Type B pancreatic cell (in vitro differentiated cells): ENCODE results near the gene GATD1. TPM values are rescaled to one million over a fixed set of nuclear protein-coding genes. Genes with fewer than 3 reads are reported as not detected.
A peak's percentile ranks its signal among the peaks of the same experiment; 100 is the strongest.

Experiments used
- DNase-seq: peaks from one replicate; pipeline ENCODE4 v3.0.0; 2021; ENCODE audit warnings: mixed read lengths; ENCODE audit not compliant: unreplicated experiment; ENCODE audit errors: extremely low spot score
- H3K27ac Mint-ChIP-seq: 2 replicates; pipeline ENCODE4 v1.8.0; 2021; ENCODE audit warnings: mild to moderate bottlenecking, mixed read lengths
- H3K27me3 Mint-ChIP-seq: 2 replicates; pipeline ENCODE4 v1.8.0; 2021; ENCODE audit warnings: mixed read lengths
- H3K36me3 Mint-ChIP-seq: 2 replicates; pipeline ENCODE4 v1.8.0; 2021; ENCODE audit warnings: mixed read lengths
- H3K4me1 Mint-ChIP-seq: one replicate; pipeline ENCODE4 v1.8.0; 2021; ENCODE audit warnings: mixed read lengths; ENCODE audit not compliant: unreplicated experiment
- H3K4me3 Mint-ChIP-seq: 2 replicates; pipeline ENCODE4 v1.8.0; 2021; ENCODE audit warnings: mild to moderate bottlenecking, mixed read lengths
- H3K9me3 Mint-ChIP-seq: 2 replicates; pipeline ENCODE4 v1.8.0; 2021; ENCODE audit warnings: mixed read lengths
- CTCF ChIP-seq: fragments of 200-600 bp; sonication (generic); conservative IDR thresholded peaks from 2 replicates; pipeline ENCODE4 v1.5.0; 2021; ENCODE audit warnings: antibody characterized with exemption, mild to moderate bottlenecking
- total RNA-seq: library from RNA; stranded (reverse); gene quantifications from 2 replicates; pipeline ENCODE4 v1.2.1, GENCODE V29; 2021; ENCODE audit warnings: low replicate concordance

Gene GATD1
- total RNA-seq, 1 donor from 2014 or later: 80.1 TPM

- Mint-ChIP-seq H3K4me1 (peaks cover 10% of the 10 kb centered on the region), H3K27ac (no peak overlapping the region), H3K4me3 (no peak overlapping the region), H3K27me3 (no peaks in the 10 kb centered on the region), H3K9me3 (no peaks in the 10 kb centered on the region), H3K36me3 (no peaks in the 10 kb centered on the region)
- TF ChIP-seq CTCF: no peak
- no peak for DNase-seq
These were observed 36.3 kb upstream of the GATD1 start for GRCh38 chr11:813456-814096.

DNA sequence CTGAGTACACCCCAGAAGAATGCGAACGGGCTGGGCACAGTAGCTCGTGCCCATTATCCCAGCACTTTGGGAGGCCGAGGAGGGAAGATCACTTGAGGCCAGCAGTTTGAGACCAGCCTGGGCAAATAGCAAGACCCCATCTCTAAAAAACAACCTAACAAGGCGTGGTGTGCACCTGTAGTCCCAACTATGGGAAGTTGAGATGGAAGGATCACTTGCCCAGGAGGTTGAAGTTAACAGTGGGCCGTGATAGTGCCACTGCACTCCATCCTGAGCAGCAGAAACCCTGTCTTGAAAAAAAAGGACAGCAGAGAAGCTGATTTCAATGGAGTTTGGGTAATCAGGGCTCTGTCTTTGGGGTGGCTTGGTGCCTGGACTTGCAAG, 35.8 kb upstream of the GATD1 start:
- Mint-ChIP-seq H3K27ac (no peak overlapping the region), H3K9me3 (no peaks in the 10 kb centered on the region), H3K27me3 (no peaks in the 10 kb centered on the region), H3K4me1 (peaks cover 10% of the 10 kb centered on the region), H3K4me3 (no peak overlapping the region), H3K36me3 (no peaks in the 10 kb centered on the region)
- no peak for DNase-seq
- TF ChIP-seq CTCF: no peak

GRCh38 chr11:812390-812789, 35.1 kb upstream of the GATD1 start:
- Mint-ChIP-seq H3K4me3 (peak overlapping the region; percentile 95), H3K27me3 (no peaks in the 10 kb centered on the region)

GRCh38 chr11:811446-812245, 34.4 kb upstream of the GATD1 start:
- no peak for DNase-seq
- peak overlapping the region; percentile 79 for H3K27ac Mint-ChIP-seq
- H3K27me3 Mint-ChIP-seq: no peaks in the 10 kb centered on the region
- no peaks in the 10 kb centered on the region for H3K9me3 Mint-ChIP-seq
- H3K4me3 Mint-ChIP-seq: peak overlapping the region; percentile 95
- peaks cover 10% of the 10 kb centered on the region for H3K4me1 Mint-ChIP-seq
- no peak for TF ChIP-seq CTCF
- H3K36me3 Mint-ChIP-seq: no peaks in the 10 kb centered on the region

More at GRCh38 chr11:812390-812789, 35.1 kb upstream of the GATD1 start:
- H3K4me1 Mint-ChIP-seq: peaks cover 10% of the 10 kb centered on the region
- no peaks in the 10 kb centered on the region for H3K36me3 Mint-ChIP-seq
- no peaks in the 10 kb centered on the region for H3K9me3 Mint-ChIP-seq
- no peak for DNase-seq
- TF ChIP-seq CTCF: no peak
- no peak overlapping the region for H3K27ac Mint-ChIP-seq

- peak overlapping the region; percentile 98 for H3K27ac Mint-ChIP-seq
- no peak for DNase-seq
- H3K4me1 Mint-ChIP-seq: peaks cover 10% of the 10 kb centered on the region
These were observed 32.8 kb upstream of the GATD1 start for GRCh38 chr11:810040-810567.

More at GRCh38 chr11:810040-810567, 32.8 kb upstream of the GATD1 start:
- Mint-ChIP-seq H3K4me3 (peak overlapping the region; percentile 95), H3K9me3 (no peaks in the 10 kb centered on the region), H3K27me3 (no peaks in the 10 kb centered on the region), H3K36me3 (no peaks in the 10 kb centered on the region)
- peak; percentile 36 for TF ChIP-seq CTCF
